ENCODE data around the gene MC4R.

- TF ChIP-seq CTCF (IDR thresholded peaks at IDR 0.05; ENCODE audit: low read depth, low read length) (no peak), EZH2phosphoT487 (IDR thresholded peaks at IDR 0.05; ENCODE audit: low read depth) (no peak)
Measured at GRCh38 chr18:60350941-60351340, 21.6 kb downstream of the MC4R start.
